ENCODE data around the gene LAMA2. TPM values are rescaled to one million over a fixed set of nuclear protein-coding genes. Genes with fewer than 3 reads are reported as not detected.

Gene LAMA2
- total RNA-seq, 1 donor, result 40.2 TPM

- TF ChIP-seq, protein P1, sequence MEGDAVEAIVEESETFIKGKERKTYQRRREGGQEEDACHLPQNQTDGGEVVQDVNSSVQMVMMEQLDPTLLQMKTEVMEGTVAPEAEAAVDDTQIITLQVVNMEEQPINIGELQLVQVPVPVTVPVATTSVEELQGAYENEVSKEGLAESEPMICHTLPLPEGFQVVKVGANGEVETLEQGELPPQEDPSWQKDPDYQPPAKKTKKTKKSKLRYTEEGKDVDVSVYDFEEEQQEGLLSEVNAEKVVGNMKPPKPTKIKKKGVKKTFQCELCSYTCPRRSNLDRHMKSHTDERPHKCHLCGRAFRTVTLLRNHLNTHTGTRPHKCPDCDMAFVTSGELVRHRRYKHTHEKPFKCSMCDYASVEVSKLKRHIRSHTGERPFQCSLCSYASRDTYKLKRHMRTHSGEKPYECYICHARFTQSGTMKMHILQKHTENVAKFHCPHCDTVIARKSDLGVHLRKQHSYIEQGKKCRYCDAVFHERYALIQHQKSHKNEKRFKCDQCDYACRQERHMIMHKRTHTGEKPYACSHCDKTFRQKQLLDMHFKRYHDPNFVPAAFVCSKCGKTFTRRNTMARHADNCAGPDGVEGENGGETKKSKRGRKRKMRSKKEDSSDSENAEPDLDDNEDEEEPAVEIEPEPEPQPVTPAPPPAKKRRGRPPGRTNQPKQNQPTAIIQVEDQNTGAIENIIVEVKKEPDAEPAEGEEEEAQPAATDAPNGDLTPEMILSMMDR (IDR thresholded peaks at IDR 0.05; ENCODE audit: insufficient read depth, low read depth, low read length), result no peak
- no peak overlapping the region for H3K4me3 ChIP-seq (ENCODE audit: low read depth, low read length)
- no peak for DNase-seq (ENCODE audit: low read depth)
Measured at GRCh38 chr6:128855581-128856085, 27.3 kb upstream of the LAMA2 start.

DNA sequence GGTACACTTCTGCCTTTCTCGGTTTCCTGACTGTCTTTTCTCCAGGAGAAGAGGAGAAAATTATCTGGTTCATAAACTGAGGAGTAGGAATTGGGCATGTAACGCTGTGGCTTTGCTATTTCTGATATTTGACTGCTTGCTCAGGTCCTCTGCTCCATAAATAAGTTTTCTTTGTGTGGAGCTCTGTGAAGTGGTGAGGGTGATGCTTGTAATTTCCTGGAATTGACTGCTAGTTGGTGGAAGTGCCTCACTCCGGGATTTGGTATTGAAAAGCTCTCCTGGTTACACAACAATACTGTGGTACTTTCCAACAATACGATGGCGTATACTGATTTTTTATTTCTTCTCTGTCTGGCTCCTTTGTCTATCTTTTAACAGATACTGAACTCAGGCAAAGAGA lies 25.1 kb upstream of the LAMA2 start:
- TF ChIP-seq, protein P1 (IDR thresholded peaks at IDR 0.05; ENCODE audit: insufficient read depth, low read depth, low read length), result no peak
- no peak overlapping the region for H3K4me3 ChIP-seq (ENCODE audit: low read depth, low read length)
- DNase-seq (ENCODE audit: low read depth), result no peak

GRCh38 chr6:128860782-128861181 lies 22.2 kb upstream of the LAMA2 start:
- no peak overlapping the region for H3K4me3 ChIP-seq (ENCODE audit: low read depth, low read length)
- no peak for DNase-seq (ENCODE audit: low read depth)
- TF ChIP-seq, protein P1 (IDR thresholded peaks at IDR 0.05; ENCODE audit: insufficient read depth, low read depth, low read length), result no peak

- DNase-seq (ENCODE audit: low read depth), result no peak
- TF ChIP-seq, protein P1 (IDR thresholded peaks at IDR 0.05; ENCODE audit: insufficient read depth, low read depth, low read length), result no peak
- no peak overlapping the region for H3K4me3 ChIP-seq (ENCODE audit: low read depth, low read length)
Measured at GRCh38 chr6:128863983-128864382, 19.0 kb upstream of the LAMA2 start.

GRCh38 chr6:128870746-128871145 lies 12.2 kb upstream of the LAMA2 start:
- TF ChIP-seq, protein P1 (IDR thresholded peaks at IDR 0.05; ENCODE audit: insufficient read depth, low read depth, low read length), result no peak
- DNase-seq (ENCODE audit: low read depth), result peak; percentile 66
- H3K4me3 ChIP-seq (ENCODE audit: low read depth, low read length), result no peak overlapping the region

DNA sequence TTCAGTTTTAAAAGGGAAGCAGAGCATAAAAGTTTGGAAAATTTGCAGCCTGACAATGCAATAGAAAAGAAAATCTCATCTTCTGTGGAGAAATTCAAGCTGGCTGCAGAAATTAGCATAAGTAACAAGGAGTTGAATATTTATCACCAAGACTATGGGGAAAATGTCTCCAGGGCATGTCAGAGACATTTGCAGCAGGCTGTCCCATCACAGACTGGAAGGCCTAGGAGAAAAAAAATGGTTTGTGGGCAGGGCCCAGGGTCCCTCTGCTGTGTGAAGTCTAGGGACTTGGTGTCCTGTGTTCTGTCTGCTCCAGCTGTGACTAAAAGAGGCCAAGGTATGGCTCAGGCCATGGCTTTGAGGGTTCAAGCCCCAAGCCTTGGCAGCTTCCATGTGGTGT lies 8.1 kb upstream of the LAMA2 start:
- TF ChIP-seq, protein P1 (IDR thresholded peaks at IDR 0.05; ENCODE audit: insufficient read depth, low read depth, low read length), result no peak
- DNase-seq (ENCODE audit: low read depth), result no peak
- no peak overlapping the region for H3K4me3 ChIP-seq (ENCODE audit: low read depth, low read length)

DNA sequence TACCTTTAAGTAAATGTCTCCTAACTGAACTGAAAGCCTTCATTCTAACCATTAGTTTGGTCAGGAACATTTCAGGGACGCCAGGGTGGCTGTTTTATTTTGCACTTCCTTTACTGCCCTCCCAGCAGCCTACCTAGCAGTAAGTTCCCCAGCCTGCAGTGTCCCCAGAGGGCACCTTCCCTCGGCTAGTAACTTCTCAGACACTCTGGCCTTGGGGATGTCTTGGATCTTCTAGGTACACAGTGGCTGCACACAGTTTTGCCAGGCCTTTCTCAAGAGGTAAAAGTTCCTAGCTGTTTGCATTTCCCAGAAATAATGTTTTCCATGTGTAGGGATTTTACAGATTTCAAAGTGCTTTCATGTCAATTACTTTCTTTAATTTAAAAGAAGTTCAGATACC lies 378 bp upstream of the LAMA2 start:
- DNase-seq (ENCODE audit: low read depth), result no peak
- H3K4me3 ChIP-seq (ENCODE audit: low read depth, low read length), result peak overlapping the region; percentile 79
- TF ChIP-seq, protein P1 (IDR thresholded peaks at IDR 0.05; ENCODE audit: insufficient read depth, low read depth, low read length), result no peak
